Measurements from ENCODE around the gene ARFGEF2. TPM values are rescaled to one million over a fixed set of nuclear protein-coding genes. Genes with fewer than 3 reads are reported as not detected.

Gene ARFGEF2
- total RNA-seq, 1 donor from 2014 or later: 26.9 TPM

GRCh38 chr20:48898896-48899530 lies 22.5 kb upstream of the ARFGEF2 start:
- no peak for DNase-seq (ENCODE audit: low spot score in 2 of 2)
- no peak for FAIRE-seq

GRCh38 chr20:48899881-48900280 lies 21.6 kb upstream of the ARFGEF2 start:
- DNase-seq (ENCODE audit: low spot score in 2 of 2) (no peak), FAIRE-seq (no peak)

GRCh38 chr20:48901326-48901725 lies 20.2 kb upstream of the ARFGEF2 start:
- FAIRE-seq (no peak), DNase-seq (ENCODE audit: low spot score in 2 of 2) (no peak)

GRCh38 chr20:48903705-48904104 lies 17.8 kb upstream of the ARFGEF2 start:
- no peak for DNase-seq (ENCODE audit: low spot score in 2 of 2)
- FAIRE-seq: no peak

GRCh38 chr20:48904566-48905296 lies 16.8 kb upstream of the ARFGEF2 start:
- DNase-seq (ENCODE audit: low spot score in 2 of 2) (peak; percentile 28 to 60), FAIRE-seq (no peak)

GRCh38 chr20:48905297-48905647 lies 16.2 kb upstream of the ARFGEF2 start:
- no peak for FAIRE-seq
- no peak for DNase-seq (ENCODE audit: low spot score in 2 of 2)

GRCh38 chr20:48906221-48906877 lies 15.2 kb upstream of the ARFGEF2 start:
- FAIRE-seq (no peak), DNase-seq (ENCODE audit: low spot score in 2 of 2) (no peak)

- FAIRE-seq: no peak
These were observed 12.7 kb upstream of the ARFGEF2 start for GRCh38 chr20:48908656-48909319.

GRCh38 chr20:48909910-48910309 lies 11.6 kb upstream of the ARFGEF2 start:
- no peak for FAIRE-seq
- no peak for DNase-seq (ENCODE audit: low spot score in 2 of 2)

More at GRCh38 chr20:48908656-48909319, 12.7 kb upstream of the ARFGEF2 start:
- no peak for DNase-seq (ENCODE audit: low spot score in 2 of 2)

- FAIRE-seq: no peak
- DNase-seq (ENCODE audit: low spot score in 2 of 2): no peak
These were observed 11.1 kb upstream of the ARFGEF2 start for GRCh38 chr20:48910347-48910781.

GRCh38 chr20:48912065-48912464 lies 9.4 kb upstream of the ARFGEF2 start:
- DNase-seq (ENCODE audit: low spot score in 2 of 2) (no peak), FAIRE-seq (no peak)

- FAIRE-seq: no peak
- no peak for DNase-seq (ENCODE audit: low spot score in 2 of 2)
These were observed 4.8 kb upstream of the ARFGEF2 start for GRCh38 chr20:48916699-48917098.

GRCh38 chr20:48919336-48919881 lies 2.1 kb upstream of the ARFGEF2 start:
- no peak for FAIRE-seq
- DNase-seq (ENCODE audit: low spot score in 2 of 2): no peak

- FAIRE-seq (no peak), DNase-seq (ENCODE audit: low spot score in 2 of 2) (no peak)
These were observed 1.5 kb upstream of the ARFGEF2 start for GRCh38 chr20:48919882-48920526.

GRCh38 chr20:48920527-48921167 lies 864 bp upstream of the ARFGEF2 start:
- FAIRE-seq (no peak), DNase-seq (ENCODE audit: low spot score in 2 of 2) (no peak)

- FAIRE-seq: no peak
- no peak for DNase-seq (ENCODE audit: low spot score in 2 of 2)
These were observed 641 bp downstream of the ARFGEF2 start for GRCh38 chr20:48921883-48922820.

- FAIRE-seq (no peak), DNase-seq (ENCODE audit: low spot score in 2 of 2) (no peak)
These were observed 1.7 kb downstream of the ARFGEF2 start for GRCh38 chr20:48923149-48923718.

- DNase-seq (ENCODE audit: low spot score in 2 of 2): no peak
- FAIRE-seq: no peak
These were observed 3.2 kb downstream of the ARFGEF2 start for GRCh38 chr20:48924756-48925109.
